Suprapubic skin (tissue), 3 donors: ENCODE measurements around the gene PDPR.
A peak's percentile ranks its signal among the peaks of the same experiment; 100 is the strongest.
"Not testable (repeated sequence)": the region's sequence is repeated elsewhere in the genome, so short reads cannot be mapped to it uniquely, and the experiment has no call there.

ENCODE experiments used
- EP300 ChIP-seq: sonication (generic); formaldehyde crosslinking; IDR thresholded peaks from one replicate; pipeline ENCODE4 v1.6.1; 2017; ENCODE audit warnings: antibody characterized with exemption
- POLR2A ChIP-seq, 2 donors: fragments of 450-650 bp; IDR thresholded peaks; one replicate each; pipeline ENCODE4 v1.6.1; 2017; ENCODE audit warnings: antibody characterized with exemption in 2 of 2, mild to moderate bottlenecking in 2 of 2, moderate library complexity in 2 of 2
- TF ChIP-seq, protein P1 (sequence below), 2 donors: fragments of 200-600 bp in 1 of 2; fragments of 450-650 bp in 1 of 2; sonication (generic) in 1 of 2; IDR thresholded peaks; one replicate each; pipeline ENCODE4 v1.5.1; 2016 to 2019; ENCODE audit warnings: antibody characterized with exemption in 2 of 2, mild to moderate bottlenecking in 1 of 2, moderate library complexity in 1 of 2

GRCh38 chr16:70064841-70065370 is 49.2 kb upstream of the PDPR start:
- TF ChIP-seq, protein P1, sequence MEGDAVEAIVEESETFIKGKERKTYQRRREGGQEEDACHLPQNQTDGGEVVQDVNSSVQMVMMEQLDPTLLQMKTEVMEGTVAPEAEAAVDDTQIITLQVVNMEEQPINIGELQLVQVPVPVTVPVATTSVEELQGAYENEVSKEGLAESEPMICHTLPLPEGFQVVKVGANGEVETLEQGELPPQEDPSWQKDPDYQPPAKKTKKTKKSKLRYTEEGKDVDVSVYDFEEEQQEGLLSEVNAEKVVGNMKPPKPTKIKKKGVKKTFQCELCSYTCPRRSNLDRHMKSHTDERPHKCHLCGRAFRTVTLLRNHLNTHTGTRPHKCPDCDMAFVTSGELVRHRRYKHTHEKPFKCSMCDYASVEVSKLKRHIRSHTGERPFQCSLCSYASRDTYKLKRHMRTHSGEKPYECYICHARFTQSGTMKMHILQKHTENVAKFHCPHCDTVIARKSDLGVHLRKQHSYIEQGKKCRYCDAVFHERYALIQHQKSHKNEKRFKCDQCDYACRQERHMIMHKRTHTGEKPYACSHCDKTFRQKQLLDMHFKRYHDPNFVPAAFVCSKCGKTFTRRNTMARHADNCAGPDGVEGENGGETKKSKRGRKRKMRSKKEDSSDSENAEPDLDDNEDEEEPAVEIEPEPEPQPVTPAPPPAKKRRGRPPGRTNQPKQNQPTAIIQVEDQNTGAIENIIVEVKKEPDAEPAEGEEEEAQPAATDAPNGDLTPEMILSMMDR (IDR thresholded peaks at IDR 0.05) = peak in 1 of 2 donors; percentile 26
- not testable (repeated sequence) for TF ChIP-seq POLR2A (IDR thresholded peaks at IDR 0.05); EP300
